Left lung (tissue), 10 donors: Measurements from ENCODE around the gene CHFR. TPM values are rescaled to one million over a fixed set of nuclear protein-coding genes. Genes with fewer than 3 reads are reported as not detected.

ENCODE experiments used
- ATAC-seq: fragments of 200-7000 bp; cut with Tn5 transposase; one replicate; pipeline ENCODE4 v1.9.1; 2020; ENCODE audit warnings: moderate library complexity
- DNase-seq, 4 donors: peaks; one replicate each; pipeline ENCODE4 v3.0.0-alpha.2; 2013 to 2020
- H3K27ac ChIP-seq, 2 donors: fragments of 200-600 bp; sonication (generic) in 1 of 2; one replicate each; pipeline versions ENCODE4 v1.5.0 to v1.8.0; 2020 to 2021
- H3K27me3 ChIP-seq, 2 donors: fragments of 200-600 bp; sonication (generic) in 1 of 2; one replicate each; pipeline versions ENCODE4 v1.5.0 to v1.8.0; 2020 to 2021
- H3K36me3 ChIP-seq, 2 donors: fragments of 200-600 bp; sonication (generic) in 1 of 2; one replicate each; pipeline versions ENCODE4 v1.5.0 to v1.8.0; 2020 to 2021
- H3K4me1 ChIP-seq, 2 donors: fragments of 200-600 bp; one replicate each; pipeline ENCODE4 v1.8.0; 2021
- H3K4me3 ChIP-seq, 2 donors: fragments of 200-600 bp; sonication (generic) in 1 of 2; one replicate each; pipeline versions ENCODE4 v1.5.0 to v1.8.0; 2020 to 2021; ENCODE audit warnings: mild to moderate bottlenecking in 1 of 2
- H3K9me3 ChIP-seq, 2 donors: fragments of 200-600 bp; sonication (generic) in 1 of 2; one replicate each; pipeline versions ENCODE4 v1.5.0 to v1.8.0; 2020 to 2021
- intact Hi-C, 2 donors: fragments of 100-400 bp; cut with DNase I; formaldehyde crosslinking; loops; one replicate each; pipeline versions ENCODE4 v1.11.2 to v1.14.2; 2022
- polyA plus RNA-seq, 6 donors: library from polyadenylated mRNA; unstranded; fragments of 120-200 nt; gene quantifications; one replicate each; pipeline ENCODE4 v1.2.1, GENCODE V29; 2013; ENCODE audit not compliant: insufficient read length in 6 of 6
- total RNA-seq, 2 donors: library from RNA; stranded (reverse); fragmentation: NEBNext Ultra II Directional; extraction: Animal tissue kit (Norgen Biotek cat#: 25700); gene quantifications; one replicate each; pipeline ENCODE4 v1.2.1, GENCODE V29; 2021
- TF ChIP-seq, protein P1 (sequence below), 2 donors: fragments of 200-600 bp; sonication (generic) in 1 of 2; IDR thresholded peaks; one replicate each; pipeline versions ENCODE4 v1.5.0 to v1.8.0; 2021; ENCODE audit warnings: antibody characterized with exemption in 2 of 2
- donor health status: DM: no; HTN: yes; CAD: no.
- donor health status: DM: no; HTN: no; CAD: no.

CHFR gene
- total and polyA plus RNA-seq, 8 donors: 21.0 to 62.6 (median 26.4) TPM

DNA sequence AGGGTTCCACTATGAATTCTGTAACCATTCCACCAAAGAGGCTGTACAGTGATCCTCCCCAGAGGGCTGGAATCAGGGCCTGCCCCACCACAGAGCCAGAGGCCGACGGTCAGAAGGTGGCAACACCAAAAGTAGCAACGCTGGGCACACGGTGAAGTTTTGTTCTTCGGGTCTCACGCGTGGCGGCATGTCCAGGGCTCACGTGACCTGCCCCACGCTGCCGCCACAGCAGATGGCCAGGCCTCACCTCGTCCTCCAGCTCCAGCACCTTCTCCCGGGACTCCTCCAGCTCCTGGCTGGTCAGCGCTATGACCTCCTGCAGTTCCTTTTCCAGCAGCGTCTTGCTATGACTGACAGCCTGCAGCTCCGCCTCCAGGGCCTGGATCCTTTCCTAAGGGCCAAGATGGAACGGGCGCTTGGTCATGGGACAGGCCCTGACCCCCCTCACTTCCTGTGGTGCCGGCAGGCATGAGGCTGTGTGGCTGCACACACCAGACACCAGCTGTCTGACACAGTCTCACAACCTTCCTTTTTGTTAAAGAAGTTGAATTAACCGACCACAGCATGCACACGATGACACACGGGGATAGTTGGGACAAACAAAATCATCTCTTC lies 103.4 kb downstream of the CHFR start:
- Histone ChIP-seq H3K9me3 (no peaks in the 10 kb centered on the region), H3K4me1 (no peaks in the 10 kb centered on the region), H3K27me3 (no peaks in the 10 kb centered on the region), H3K36me3 (peaks cover 0 to 95% of the 10 kb centered on the region in 2 donors), H3K4me3 (no peak overlapping the region), H3K27ac (no peak overlapping the region)
- TF ChIP-seq, protein P1, sequence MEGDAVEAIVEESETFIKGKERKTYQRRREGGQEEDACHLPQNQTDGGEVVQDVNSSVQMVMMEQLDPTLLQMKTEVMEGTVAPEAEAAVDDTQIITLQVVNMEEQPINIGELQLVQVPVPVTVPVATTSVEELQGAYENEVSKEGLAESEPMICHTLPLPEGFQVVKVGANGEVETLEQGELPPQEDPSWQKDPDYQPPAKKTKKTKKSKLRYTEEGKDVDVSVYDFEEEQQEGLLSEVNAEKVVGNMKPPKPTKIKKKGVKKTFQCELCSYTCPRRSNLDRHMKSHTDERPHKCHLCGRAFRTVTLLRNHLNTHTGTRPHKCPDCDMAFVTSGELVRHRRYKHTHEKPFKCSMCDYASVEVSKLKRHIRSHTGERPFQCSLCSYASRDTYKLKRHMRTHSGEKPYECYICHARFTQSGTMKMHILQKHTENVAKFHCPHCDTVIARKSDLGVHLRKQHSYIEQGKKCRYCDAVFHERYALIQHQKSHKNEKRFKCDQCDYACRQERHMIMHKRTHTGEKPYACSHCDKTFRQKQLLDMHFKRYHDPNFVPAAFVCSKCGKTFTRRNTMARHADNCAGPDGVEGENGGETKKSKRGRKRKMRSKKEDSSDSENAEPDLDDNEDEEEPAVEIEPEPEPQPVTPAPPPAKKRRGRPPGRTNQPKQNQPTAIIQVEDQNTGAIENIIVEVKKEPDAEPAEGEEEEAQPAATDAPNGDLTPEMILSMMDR (IDR thresholded peaks at IDR 0.05): no peak
- peak in 1 of 4 donors; percentile 50 for DNase-seq
- intact Hi-C loops: no loop called here
- ATAC-seq: peak; percentile 45

Other genes starting within 250 kb of the CHFR start
- 10 to 100 TPM; 29.2 to 32.7 TPM for gene POLE, start 200.3 kb downstream of the CHFR start, total RNA-seq
- 10 to 100 TPM; 45.2 to 60.5 (median 56.8) TPM for gene POLE, start 200.3 kb downstream of the CHFR start, polyA plus RNA-seq
- gene PXMP2, start 200.0 kb downstream of the CHFR start, total RNA-seq: 10 to 100 TPM; 16.6 to 21.7 TPM
- gene PXMP2, start 200.0 kb downstream of the CHFR start, polyA plus RNA-seq: 10 to 100 TPM; 36.5 to 57.1 (median 47.3) TPM
- gene PGAM5, start 176.8 kb downstream of the CHFR start, total RNA-seq: 10 to 100 TPM; 24.7 to 37.4 TPM
- 10 to 100 TPM; 13.6 to 19.5 (median 16.3) TPM for gene PGAM5, start 176.8 kb downstream of the CHFR start, polyA plus RNA-seq
- 10 to 100 TPM; 59.3 to 84.9 TPM for gene ANKLE2, start 125.8 kb downstream of the CHFR start, total RNA-seq
- 10 to 100 TPM; 70.9 to 83.9 (median 78.1) TPM for gene ANKLE2, start 125.8 kb downstream of the CHFR start, polyA plus RNA-seq
- gene GOLGA3, start 58.7 kb downstream of the CHFR start, total RNA-seq: 10 to 100 TPM; 81.0 to 82.6 TPM
- 10 to 100 TPM; 40.6 to 54.6 (median 42.3) TPM for gene GOLGA3, start 58.7 kb downstream of the CHFR start, polyA plus RNA-seq
- 10 to 100 TPM; 14.7 to 18.1 TPM for gene ZNF605, start 68.7 kb upstream of the CHFR start, total RNA-seq
- 10 to 100 TPM; 22.6 to 28.7 (median 25.0) TPM for gene ZNF605, start 68.7 kb upstream of the CHFR start, polyA plus RNA-seq
- gene ZNF26, start 98.8 kb upstream of the CHFR start, total RNA-seq: 10 to 100 TPM in 1 of 2 donors, 1 to 10 TPM in 1; 7.5 to 10.8 TPM
- gene ZNF26, start 98.8 kb upstream of the CHFR start, polyA plus RNA-seq: 10 to 100 TPM; 14.7 to 19.4 (median 17.0) TPM
- 10 to 100 TPM; 17.3 to 24.5 TPM for gene ZNF84, start 149.9 kb upstream of the CHFR start, total RNA-seq
- gene ZNF84, start 149.9 kb upstream of the CHFR start, polyA plus RNA-seq: 10 to 100 TPM; 71.1 to 85.7 (median 74.2) TPM
- gene ZNF140, start 193.3 kb upstream of the CHFR start, total RNA-seq: 10 to 100 TPM; 12.2 to 14.4 TPM
- gene ZNF140, start 193.3 kb upstream of the CHFR start, polyA plus RNA-seq: 10 to 100 TPM; 39.3 to 44.2 (median 40.7) TPM
- gene ZNF891, start 242.7 kb upstream of the CHFR start, total RNA-seq: 1 to 10 TPM; 1.6 to 1.8 TPM
- 1 to 10 TPM; 6.2 to 8.5 (median 7.4) TPM for gene ZNF891, start 242.7 kb upstream of the CHFR start, polyA plus RNA-seq
- 1 to 10 TPM; 6.7 to 8.2 TPM for gene ZNF10, start 243.0 kb upstream of the CHFR start, total RNA-seq
- 10 to 100 TPM; 28.7 to 36.1 (median 31.6) TPM for gene ZNF10, start 243.0 kb upstream of the CHFR start, polyA plus RNA-seq